GM12801 (cell line): ENCODE data around the gene KLK3.

Experiments
- CTCF ChIP-seq: IDR thresholded peaks from one replicate; pipeline ENCODE4 v1.5.1; 2011; ENCODE audit warnings: control low read depth; ENCODE audit not compliant: insufficient read length; ENCODE audit errors: extremely low read depth

KLK3 gene

GRCh38 chr19:50819636-50820035 is 35.1 kb upstream of the KLK3 start:
- no peak for TF ChIP-seq CTCF

- no peak for TF ChIP-seq CTCF
These were observed 34.6 kb upstream of the KLK3 start for GRCh38 chr19:50820086-50820485.

- TF ChIP-seq CTCF = no peak
These were observed 34.0 kb upstream of the KLK3 start for GRCh38 chr19:50820549-50821247.

GRCh38 chr19:50821248-50821612 is 33.5 kb upstream of the KLK3 start:
- TF ChIP-seq CTCF = no peak

DNA sequence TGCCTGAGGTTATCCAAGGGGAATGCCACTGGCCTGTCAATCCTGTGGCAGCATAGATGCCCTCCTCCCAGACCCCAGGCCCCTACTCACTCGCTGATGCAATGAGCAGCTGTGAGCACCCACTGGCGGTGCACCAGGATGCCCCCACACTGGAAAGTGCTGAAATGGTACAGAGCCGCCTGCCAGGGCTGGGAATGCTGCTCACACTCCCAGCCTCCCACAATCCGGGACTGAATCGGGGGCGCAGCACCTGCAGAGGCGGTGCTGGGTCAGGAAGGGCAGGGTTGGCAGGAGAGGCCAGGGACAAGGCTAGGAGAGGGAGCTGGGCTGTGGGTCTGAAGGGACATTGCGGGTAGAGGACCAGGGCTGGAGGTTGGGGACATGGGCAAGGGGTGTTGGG is 33.1 kb upstream of the KLK3 start:
- TF ChIP-seq CTCF = no peak

DNA sequence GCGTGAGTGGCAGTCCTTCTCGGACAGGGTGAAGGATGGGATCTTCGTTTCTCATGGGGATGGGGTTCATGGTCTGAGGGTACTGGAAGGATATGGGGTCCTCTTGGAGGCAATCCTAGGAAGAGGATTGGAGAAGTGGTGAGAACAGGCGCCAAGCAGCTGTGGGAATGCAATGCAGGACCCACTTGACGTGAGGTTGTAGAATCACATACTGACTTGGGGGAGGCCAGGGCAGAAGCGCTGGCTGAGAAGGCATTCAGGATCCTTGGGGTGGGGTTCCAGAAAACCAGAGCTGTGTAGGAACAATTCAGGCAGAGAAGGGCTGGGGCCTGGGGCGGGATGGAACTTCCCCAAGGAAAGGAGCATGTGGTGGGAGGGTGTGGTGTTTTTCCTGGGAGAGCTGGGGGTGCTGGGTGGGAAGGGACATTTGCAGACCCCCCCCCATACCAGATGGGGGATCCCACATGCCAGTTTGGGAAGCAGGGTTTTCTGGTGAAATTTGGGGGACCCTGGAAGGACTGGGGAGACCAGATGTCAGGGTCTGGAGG is 32.0 kb upstream of the KLK3 start:
- TF ChIP-seq CTCF = no peak

DNA sequence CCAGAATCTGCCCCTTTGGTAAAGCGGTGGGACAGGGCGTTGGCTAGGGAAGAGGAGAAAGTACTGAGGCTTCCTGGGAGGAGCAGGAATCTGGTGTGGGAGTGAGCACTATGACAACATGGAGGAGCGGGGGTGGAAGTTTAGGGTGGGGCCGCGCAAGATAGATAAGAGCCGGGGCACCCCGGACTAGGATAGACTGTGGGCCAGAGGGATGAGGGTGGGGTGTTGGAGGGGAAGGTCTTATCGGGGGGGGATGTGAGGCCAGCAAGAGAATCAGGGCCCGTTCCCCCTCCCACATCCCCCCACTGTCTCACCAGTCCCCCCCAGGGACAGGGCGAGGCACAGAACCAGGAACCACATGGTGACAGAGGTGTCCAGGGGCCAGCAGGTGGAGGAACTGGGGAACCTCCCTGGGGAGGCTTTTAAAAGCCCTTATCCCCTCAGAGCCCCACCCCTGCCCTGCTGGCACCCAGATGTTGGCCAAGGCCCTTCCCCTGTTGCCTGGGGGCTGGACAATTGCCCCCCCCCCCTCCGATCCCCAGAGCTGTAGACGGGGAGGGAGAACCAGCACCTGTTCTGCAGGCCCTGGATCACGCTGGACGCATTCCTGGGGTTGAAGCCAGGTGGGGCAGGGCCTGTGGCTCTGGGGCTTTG is 31.2 kb upstream of the KLK3 start, which contains the start of gene KLK1:
TSS of gene KLK1 (minus strand) at position 399 of the 654 bp plus-strand sequence. CDS start at position 360, 39 bp downstream.
- no peak for TF ChIP-seq CTCF
